Prostate gland (tissue), 2 donors: ENCODE results near the gene SHROOM3.

ENCODE experiments used
- POLR2A ChIP-seq: fragments of 450-650 bp; IDR thresholded peaks from one replicate; pipeline ENCODE4 v1.6.1; 2016; ENCODE audit warnings: antibody characterized with exemption, mild to moderate bottlenecking
- POLR2AphosphoS5 ChIP-seq: sonication (generic); formaldehyde crosslinking; IDR thresholded peaks from one replicate; pipeline ENCODE4 v1.6.1; 2017; ENCODE audit warnings: antibody characterized with exemption
- TF ChIP-seq, protein P1 (sequence below), 4 experiments: fragments of 200-600 bp in 2 of 4; fragments of 450-650 bp in 2 of 4; sonication (generic) in 2 of 4; IDR thresholded peaks; 1 replicate in 3 of 4; 2 replicates in 1 of 4; pipeline ENCODE4 v1.5.1; 2016 to 2019; ENCODE audit warnings: antibody characterized with exemption in 4 of 4, mild to moderate bottlenecking in 2 of 4, moderate library complexity in 2 of 4

GRCh38 chr4:76435528-76436319, 695 bp downstream of the SHROOM3 start:
- TF ChIP-seq, protein P1, sequence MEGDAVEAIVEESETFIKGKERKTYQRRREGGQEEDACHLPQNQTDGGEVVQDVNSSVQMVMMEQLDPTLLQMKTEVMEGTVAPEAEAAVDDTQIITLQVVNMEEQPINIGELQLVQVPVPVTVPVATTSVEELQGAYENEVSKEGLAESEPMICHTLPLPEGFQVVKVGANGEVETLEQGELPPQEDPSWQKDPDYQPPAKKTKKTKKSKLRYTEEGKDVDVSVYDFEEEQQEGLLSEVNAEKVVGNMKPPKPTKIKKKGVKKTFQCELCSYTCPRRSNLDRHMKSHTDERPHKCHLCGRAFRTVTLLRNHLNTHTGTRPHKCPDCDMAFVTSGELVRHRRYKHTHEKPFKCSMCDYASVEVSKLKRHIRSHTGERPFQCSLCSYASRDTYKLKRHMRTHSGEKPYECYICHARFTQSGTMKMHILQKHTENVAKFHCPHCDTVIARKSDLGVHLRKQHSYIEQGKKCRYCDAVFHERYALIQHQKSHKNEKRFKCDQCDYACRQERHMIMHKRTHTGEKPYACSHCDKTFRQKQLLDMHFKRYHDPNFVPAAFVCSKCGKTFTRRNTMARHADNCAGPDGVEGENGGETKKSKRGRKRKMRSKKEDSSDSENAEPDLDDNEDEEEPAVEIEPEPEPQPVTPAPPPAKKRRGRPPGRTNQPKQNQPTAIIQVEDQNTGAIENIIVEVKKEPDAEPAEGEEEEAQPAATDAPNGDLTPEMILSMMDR (IDR thresholded peaks at IDR 0.05) = no peak
- TF ChIP-seq POLR2A = no peak
- no peak for TF ChIP-seq POLR2AphosphoS5
